NCI-H2171 treated with DMSO at 0.1 percent for 48 hours (cell line): ENCODE results near the gene NR4A1.
A peak's percentile ranks its signal among the peaks of the same experiment; 100 is the strongest.

Source experiments
- DNase-seq: peaks from one replicate; lab custom pipeline; 2025; lab: John Stamatoyannopoulos, UW

Gene NR4A1

GRCh38 chr12:52041695-52042123, 9.5 kb upstream of the NR4A1 start:
- DNase-seq, result no peak

- no peak for DNase-seq
Measured at GRCh38 chr12:52042706-52043385, 8.4 kb upstream of the NR4A1 start.

GRCh38 chr12:52043386-52044212, 7.6 kb upstream of the NR4A1 start:
- DNase-seq, result no peak

GRCh38 chr12:52044292-52044983, 6.8 kb upstream of the NR4A1 start:
- no peak for DNase-seq

GRCh38 chr12:52045794-52046199, 5.4 kb upstream of the NR4A1 start:
- DNase-seq, result no peak

- DNase-seq, result no peak
Measured at GRCh38 chr12:52046859-52047258, 4.4 kb upstream of the NR4A1 start.

- DNase-seq, result no peak
Measured at GRCh38 chr12:52049286-52049685, 2.0 kb upstream of the NR4A1 start.

- DNase-seq, result no peak
Measured at GRCh38 chr12:52049688-52050087, 1.6 kb upstream of the NR4A1 start.

- no peak for DNase-seq
Measured at GRCh38 chr12:52050116-52050757, 1.0 kb upstream of the NR4A1 start.

- DNase-seq, result peak; percentile 35
Measured at GRCh38 chr12:52052468-52053186, 1.4 kb downstream of the NR4A1 start.

- DNase-seq, result no peak
Measured at GRCh38 chr12:52053536-52054209, 2.4 kb downstream of the NR4A1 start.

- DNase-seq, result no peak
Measured at GRCh38 chr12:52054231-52054832, 3.1 kb downstream of the NR4A1 start.

GRCh38 chr12:52054833-52055730, 3.8 kb downstream of the NR4A1 start:
- DNase-seq, result no peak

- no peak for DNase-seq
Measured at GRCh38 chr12:52055731-52056711, 4.8 kb downstream of the NR4A1 start.

GRCh38 chr12:52056801-52057637, 5.8 kb downstream of the NR4A1 start:
- no peak for DNase-seq

- DNase-seq, result no peak
Measured at GRCh38 chr12:52057638-52058576, 6.7 kb downstream of the NR4A1 start.
